B cell (primary cell): ENCODE data around the gene FBXW4. TPM values are rescaled to one million over a fixed set of nuclear protein-coding genes. Genes with fewer than 3 reads are reported as not detected.

Experiments used
- ATAC-seq: fragments of 200-7000 bp; cut with Tn5 transposase; one replicate; pipeline ENCODE4 v1.10.0; 2021; ENCODE audit warnings: low read depth, mild to moderate bottlenecking, moderate number of reproducible peaks, moderate library complexity
- CTCF ChIA-PET: fragments of 350-600 bp; sonication (Branson Sonifier 250); formaldehyde crosslinking; loops from one replicate; lab custom pipeline; 2021; ENCODE audit warnings: antibody characterized with exemption, inconsistent platforms; lab: Charles Lee
- POLR2A ChIA-PET: fragments of 350-600 bp; sonication (Branson Sonifier 250); formaldehyde crosslinking; loops from one replicate; lab custom pipeline; 2021; ENCODE audit warnings: antibody characterized with exemption; lab: Charles Lee
- DNase-seq: peaks from one replicate; pipeline ENCODE4 v3.0.0; 2013
- H2AFZ ChIP-seq: 2 replicates; pipeline ENCODE4 v1.6.1; 2012; ENCODE audit warnings: mild to moderate bottlenecking, low read depth, low read length; ENCODE audit not compliant: insufficient read depth, poor library complexity, severe bottlenecking
- H3K27ac ChIP-seq, 2 donors: 1 replicate in 1 of 2; 2 replicates in 1 of 2; pipeline ENCODE4 v1.5.1; 2012 to 2013; ENCODE audit warnings: low read length in 2 of 2, mild to moderate bottlenecking in 2 of 2, moderate library complexity in 1 of 2
- H3K27me3 ChIP-seq, 4 experiments: fragments of 200-600 bp in 1 of 4; sonication (generic) in 1 of 4; replicated peaks in 1 of 4; 1 replicate in 2 of 4; 2 replicates in 2 of 4; pipeline versions ENCODE4 v1.6.1 to v1.7.0; 2013 to 2016; ENCODE audit warnings: low read length in 3 of 4, mild to moderate bottlenecking in 2 of 4, mixed read lengths in 1 of 4, moderate library complexity in 1 of 4; ENCODE audit not compliant: insufficient read depth in 4 of 4, control insufficient read depth in 3 of 4; ENCODE audit errors: control extremely low read depth in 1 of 4
- H3K36me3 ChIP-seq, 2 experiments: replicated peaks in 1 of 2; 1 replicate in 1 of 2; 2 replicates in 1 of 2; pipeline versions ENCODE4 v1.6.1 to v1.7.1; 2013; ENCODE audit warnings: low read length in 1 of 2; ENCODE audit not compliant: insufficient read depth in 2 of 2, control insufficient read depth in 1 of 2; ENCODE audit errors: control extremely low read depth in 1 of 2, extremely low read depth in 1 of 2
- H3K4me1 ChIP-seq, 2 donors: fragments of 200-600 bp in 1 of 2; sonication (generic) in 1 of 2; 1 replicate in 1 of 2; 2 replicates in 1 of 2; pipeline versions ENCODE4 v1.5.1 to v1.6.1; 2013 to 2017; ENCODE audit warnings: low read length in 2 of 2; ENCODE audit not compliant: control insufficient read depth in 2 of 2, insufficient read depth in 2 of 2
- H3K4me2 ChIP-seq: replicated peaks from 2 replicates; pipeline ENCODE3; 2012; ENCODE audit warnings: mild to moderate bottlenecking, low read depth, low read length; ENCODE audit not compliant: poor library complexity, severe bottlenecking
- H3K4me3 ChIP-seq, 5 experiments: fragments of 200-600 bp in 1 of 5; sonication (generic) in 1 of 5; 1 replicate in 3 of 5; 2 replicates in 2 of 5; pipeline versions ENCODE4 v1.5.1 to v1.7.0; 2011 to 2016; ENCODE audit warnings: low read length in 4 of 5, mild to moderate bottlenecking in 4 of 5, low read depth in 2 of 5, control low read depth in 1 of 5, moderate library complexity in 1 of 5; ENCODE audit not compliant: insufficient read depth in 1 of 5; ENCODE audit errors: control extremely low read depth in 1 of 5, extremely low read depth in 1 of 5
- H3K79me2 ChIP-seq: fragments of 200-600 bp; sonication (generic); one replicate; pipeline ENCODE4 v1.6.0; 2016; ENCODE audit warnings: low read length; ENCODE audit not compliant: control insufficient read depth, insufficient read depth
- H3K9ac ChIP-seq: fragments of 200-600 bp; sonication (generic); 2 replicates; pipeline ENCODE4 v1.6.1; 2017; ENCODE audit warnings: mild to moderate bottlenecking, low read length, moderate library complexity
- H3K9me3 ChIP-seq, 3 donors: one replicate each; pipeline versions ENCODE4 v1.6.1 to v1.7.1; 2013; ENCODE audit warnings: low read length in 2 of 3; ENCODE audit not compliant: control insufficient read depth in 2 of 3, insufficient read depth in 1 of 3; ENCODE audit errors: control extremely low read depth in 1 of 3
- H4K20me1 ChIP-seq: 2 replicates; pipeline ENCODE4 v1.6.0; 2012; ENCODE audit warnings: mild to moderate bottlenecking, low read length; ENCODE audit not compliant: insufficient read depth, control insufficient read depth, poor library complexity, severe bottlenecking
- H3K27ac Mint-ChIP-seq: one replicate; pipeline ENCODE4 v1.8.0; 2021; ENCODE audit warnings: mixed read lengths
- H3K27me3 Mint-ChIP-seq: one replicate; pipeline ENCODE4 v1.8.0; 2021; ENCODE audit warnings: mixed read lengths
- H3K4me1 Mint-ChIP-seq: one replicate; pipeline ENCODE4 v1.8.0; 2021; ENCODE audit warnings: mixed read lengths
- H3K4me3 Mint-ChIP-seq: one replicate; pipeline ENCODE4 v1.8.0; 2021; ENCODE audit warnings: mixed read lengths
- H3K9me3 Mint-ChIP-seq: one replicate; pipeline ENCODE4 v1.8.0; 2022; ENCODE audit warnings: mixed read lengths; ENCODE audit not compliant: insufficient read depth
- EZH2 ChIP-seq: IDR thresholded peaks from 2 replicates; pipeline ENCODE4 v1.6.1; 2012; ENCODE audit warnings: borderline replicate concordance, low read depth, mild to moderate bottlenecking, moderate library complexity, low read length; ENCODE audit not compliant: insufficient read depth, poor library complexity, severe bottlenecking
- WGBS: methylation state at CpG from one replicate; pipeline ENCODE4 v1.1.5; 2013; ENCODE audit warnings: missing lambda C conversion rate; ENCODE audit not compliant: insufficient coverage; 5-methylcytosine and 5-hydroxymethylcytosine counted together
- intact Hi-C: fragments of 100-400 bp; cut with micrococcal nuclease; formaldehyde crosslinking; loops from one replicate; pipeline ENCODE4 v1.10.0; 2022
- polyA plus RNA-seq: library from polyadenylated mRNA; depleted of rRNA; stranded (reverse); fragments of >200 nt; gene quantifications from 2 replicates; pipeline ENCODE4 v1.2.3, GENCODE V29; 2012
- total RNA-seq, 2 donors: library from RNA; stranded (reverse); fragments of 120-200 nt in 1 of 2; gene quantifications; 1 replicate in 1 of 2; 2 replicates in 1 of 2; pipeline versions ENCODE4 v1.2.3 to v1.2.4, GENCODE V29; 2013 to 2022
- TF ChIP-seq, protein P1 (sequence below): fragments of 200-600 bp; IDR thresholded peaks from one replicate; pipeline ENCODE4 v1.8.0; 2022; ENCODE audit warnings: antibody characterized with exemption, mild to moderate bottlenecking

The FBXW4 gene
- total and polyA plus RNA-seq, 2 donors (not counting 1 experiment from before 2014, with no cell fraction given): 72.9 to 99.6 TPM

DNA sequence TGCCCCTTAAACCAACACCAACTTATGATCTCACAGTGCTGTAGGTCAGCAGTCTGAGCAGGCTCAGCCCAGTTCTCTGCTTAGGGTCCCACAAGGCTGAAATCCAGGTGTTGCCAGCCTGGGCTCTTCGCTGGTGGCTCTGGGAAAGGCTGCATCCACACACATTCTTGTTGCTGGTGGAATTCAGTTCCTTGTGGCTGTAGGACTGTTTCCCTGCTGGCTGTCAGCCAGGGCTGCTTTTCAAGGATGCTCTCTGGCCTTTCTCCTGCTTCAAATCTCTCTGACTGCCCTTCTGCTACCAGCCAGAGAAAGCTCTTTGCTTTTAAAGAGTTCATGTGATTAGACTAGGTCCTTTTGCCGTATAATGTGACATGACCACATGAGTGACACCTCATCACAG lies 122.2 kb downstream of the FBXW4 start:
- TF ChIP-seq, protein P1, sequence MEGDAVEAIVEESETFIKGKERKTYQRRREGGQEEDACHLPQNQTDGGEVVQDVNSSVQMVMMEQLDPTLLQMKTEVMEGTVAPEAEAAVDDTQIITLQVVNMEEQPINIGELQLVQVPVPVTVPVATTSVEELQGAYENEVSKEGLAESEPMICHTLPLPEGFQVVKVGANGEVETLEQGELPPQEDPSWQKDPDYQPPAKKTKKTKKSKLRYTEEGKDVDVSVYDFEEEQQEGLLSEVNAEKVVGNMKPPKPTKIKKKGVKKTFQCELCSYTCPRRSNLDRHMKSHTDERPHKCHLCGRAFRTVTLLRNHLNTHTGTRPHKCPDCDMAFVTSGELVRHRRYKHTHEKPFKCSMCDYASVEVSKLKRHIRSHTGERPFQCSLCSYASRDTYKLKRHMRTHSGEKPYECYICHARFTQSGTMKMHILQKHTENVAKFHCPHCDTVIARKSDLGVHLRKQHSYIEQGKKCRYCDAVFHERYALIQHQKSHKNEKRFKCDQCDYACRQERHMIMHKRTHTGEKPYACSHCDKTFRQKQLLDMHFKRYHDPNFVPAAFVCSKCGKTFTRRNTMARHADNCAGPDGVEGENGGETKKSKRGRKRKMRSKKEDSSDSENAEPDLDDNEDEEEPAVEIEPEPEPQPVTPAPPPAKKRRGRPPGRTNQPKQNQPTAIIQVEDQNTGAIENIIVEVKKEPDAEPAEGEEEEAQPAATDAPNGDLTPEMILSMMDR: no peak
- no peak for TF ChIP-seq EZH2
- ATAC-seq: no peak
- Histone ChIP-seq H3K9me3 (peaks cover 0 to 17% (median 0%) of the 10 kb centered on the region in 3 donors), H3K9ac (no peak overlapping the region), H3K36me3 (no peaks in the 10 kb centered on the region), H3K4me2 (no peak overlapping the region), H4K20me1 (no peaks in the 10 kb centered on the region), H3K4me1 (peaks cover 15 to 18% of the 10 kb centered on the region in 2 donors), H3K27me3 (peaks cover 0 to 22% (median 18%) of the 10 kb centered on the region in 4 experiments), H2AFZ (no peak overlapping the region), H3K27ac (no peak overlapping the region), H3K79me2 (no peaks in the 10 kb centered on the region), H3K4me3 (no peak overlapping the region)
- peak overlapping the region; percentile 20 for H3K27ac Mint-ChIP-seq
- intact Hi-C loops: loop anchor here (5.0 kb wide), 1 partner anchor 475 kb away; no protein-coding TSS in a partner anchor
- H3K4me3 Mint-ChIP-seq: no peak overlapping the region
- H3K9me3 Mint-ChIP-seq: no peaks in the 10 kb centered on the region
- peaks cover 19% of the 10 kb centered on the region for H3K27me3 Mint-ChIP-seq
- CTCF ChIA-PET: interaction anchor here (1.0 to 5.2 kb wide), 4 partner anchors 15 to 359 kb away, joined by 3 to 47 read pairs (median 4); partner anchors contain the start of gene POLL
- POLR2A ChIA-PET: interaction anchor here (0.6 kb wide), 1 partner anchor 64 kb away, joined by 4 read pairs; no protein-coding TSS in a partner anchor
- peaks cover 10% of the 10 kb centered on the region for H3K4me1 Mint-ChIP-seq
- 92% methylated on average over 2 of the region's 2 CpGs for WGBS
- no peak for DNase-seq

GRCh38 chr10:101572126-101572525 lies 122.8 kb downstream of the FBXW4 start:
- DNase-seq (no peak), ATAC-seq (no peak)
- no peak overlapping the region for H3K27ac ChIP-seq
- H3K27me3 Mint-ChIP-seq: peaks cover 25% of the 10 kb centered on the region
- WGBS: 67% methylated on average over 1 of the region's 7 CpGs
- H3K79me2 ChIP-seq: no peaks in the 10 kb centered on the region
- no peak overlapping the region for H3K27ac Mint-ChIP-seq
- ChIA-PET CTCF (interaction anchor here (1.4 to 5.2 kb wide), 5 partner anchors 11 to 358 kb away, joined by 3 to 47 read pairs (median 7); partner anchors contain the start of gene POLL), POLR2A (interaction anchor here (0.6 kb wide), 1 partner anchor 63 kb away, joined by 4 read pairs; no protein-coding TSS in a partner anchor)
- H3K4me3 ChIP-seq: no peak overlapping the region
- no peaks in the 10 kb centered on the region for H3K9me3 Mint-ChIP-seq
- no peak for TF ChIP-seq EZH2
- TF ChIP-seq, protein P1: no peak
- peaks cover 0 to 17% (median 0%) of the 10 kb centered on the region in 3 donors for H3K9me3 ChIP-seq
- H3K4me2 ChIP-seq: no peak overlapping the region
- H3K4me1 Mint-ChIP-seq: peaks cover 10% of the 10 kb centered on the region
- no peak overlapping the region for H2AFZ ChIP-seq
- intact Hi-C loops: loop anchor here (5.0 kb wide), 1 partner anchor 475 kb away; no protein-coding TSS in a partner anchor
- H3K4me1 ChIP-seq: peaks cover 17 to 19% of the 10 kb centered on the region in 2 donors
- peaks cover 0 to 28% (median 23%) of the 10 kb centered on the region in 4 experiments for H3K27me3 ChIP-seq
- no peaks in the 10 kb centered on the region for H3K36me3 ChIP-seq
- H4K20me1 ChIP-seq: no peaks in the 10 kb centered on the region
- H3K9ac ChIP-seq: no peak overlapping the region
- no peak overlapping the region for H3K4me3 Mint-ChIP-seq
